ENCODE results near the gene KLK5.

- TF ChIP-seq REST (IDR thresholded peaks at IDR 0.05; ENCODE audit: insufficient read depth in 1 of 2, low read depth in 2 of 2, low read length in 2 of 2), result no peak
- TF ChIP-seq SIN3A (IDR thresholded peaks at IDR 0.05; ENCODE audit: borderline replicate concordance, insufficient read depth, low read length), result no peak
These were observed 41.4 kb downstream of the KLK5 start, which contains the start of gene KLK4 for GRCh38 chr19:50911206-50912101.

All from PFSK-1 (cell line).